ENCODE results near the gene CARD11. TPM values are rescaled to one million over a fixed set of nuclear protein-coding genes. Genes with fewer than 3 reads are reported as not detected.

CARD11 gene
- total RNA-seq, 4 donors from 2014 or later, result 3.1 to 53.6 (median 5.9) TPM

DNA sequence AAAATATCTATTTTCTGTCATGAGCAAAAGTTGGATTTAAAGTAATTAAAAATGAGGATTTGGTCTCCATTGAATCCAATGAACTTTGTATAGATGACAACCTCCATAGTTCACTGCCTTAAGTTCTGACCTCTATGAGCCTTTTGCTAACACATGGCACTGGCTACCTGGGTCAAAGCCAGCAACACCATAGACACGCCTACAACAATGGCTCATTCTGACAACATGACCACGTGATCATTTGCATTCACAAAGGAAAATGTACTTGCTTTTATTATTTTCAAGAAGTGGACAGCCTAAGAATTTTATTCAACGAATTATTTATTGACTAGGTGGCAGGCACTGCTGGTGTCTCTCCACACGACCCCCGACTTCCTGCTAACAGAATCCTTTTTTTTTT lies 90.6 kb downstream of the CARD11 start:
- Histone ChIP-seq H3K27ac (no peak overlapping the region), H3K9me3 (no peaks in the 10 kb centered on the region), H3K4me1 (peaks cover 0 to 8% (median 0%) of the 10 kb centered on the region in 4 donors), H3K27me3 (no peaks in the 10 kb centered on the region), H3K36me3 (no peaks in the 10 kb centered on the region), H3K4me3 (no peak overlapping the region)
- peak in 1 of 3 donors; percentile 23 for DNase-seq
- TF ChIP-seq CTCF (IDR thresholded peaks at IDR 0.05) (no peak), POLR2A (IDR thresholded peaks at IDR 0.05) (no peak)

GRCh38 chr7:2952316-2952715 lies 91.4 kb downstream of the CARD11 start:
- Histone ChIP-seq H3K36me3 (no peaks in the 10 kb centered on the region), H3K4me3 (no peak overlapping the region), H3K9me3 (no peaks in the 10 kb centered on the region), H3K4me1 (peaks cover 0 to 8% (median 0%) of the 10 kb centered on the region in 4 donors), H3K27me3 (no peaks in the 10 kb centered on the region), H3K27ac (no peak overlapping the region)
- TF ChIP-seq POLR2A (IDR thresholded peaks at IDR 0.05), result no peak
- TF ChIP-seq CTCF (IDR thresholded peaks at IDR 0.05), result no peak
- DNase-seq, result peak in 1 of 3 donors; percentile 33

- Histone ChIP-seq H3K36me3 (no peaks in the 10 kb centered on the region), H3K27ac (no peak overlapping the region), H3K27me3 (no peaks in the 10 kb centered on the region), H3K4me3 (no peak overlapping the region), H3K4me1 (peaks cover 0 to 8% (median 0%) of the 10 kb centered on the region in 4 donors), H3K9me3 (no peaks in the 10 kb centered on the region)
- DNase-seq, result no peak
- TF ChIP-seq CTCF (IDR thresholded peaks at IDR 0.05) (no peak), POLR2A (IDR thresholded peaks at IDR 0.05) (no peak)
Observed at GRCh38 chr7:2950578-2950977, 93.1 kb downstream of the CARD11 start.

- DNase-seq, result no peak
- no peaks in the 10 kb centered on the region for H3K9me3 ChIP-seq
- no peak overlapping the region for H3K4me3 ChIP-seq
- H3K27me3 ChIP-seq, result no peaks in the 10 kb centered on the region
- no peak for TF ChIP-seq CTCF (IDR thresholded peaks at IDR 0.05)
- TF ChIP-seq POLR2A (IDR thresholded peaks at IDR 0.05), result no peak
- no peaks in the 10 kb centered on the region for H3K4me1 ChIP-seq
- no peak overlapping the region for H3K27ac ChIP-seq
- H3K36me3 ChIP-seq, result no peaks in the 10 kb centered on the region
Observed at GRCh38 chr7:2948749-2949148, 94.9 kb downstream of the CARD11 start.

DNA sequence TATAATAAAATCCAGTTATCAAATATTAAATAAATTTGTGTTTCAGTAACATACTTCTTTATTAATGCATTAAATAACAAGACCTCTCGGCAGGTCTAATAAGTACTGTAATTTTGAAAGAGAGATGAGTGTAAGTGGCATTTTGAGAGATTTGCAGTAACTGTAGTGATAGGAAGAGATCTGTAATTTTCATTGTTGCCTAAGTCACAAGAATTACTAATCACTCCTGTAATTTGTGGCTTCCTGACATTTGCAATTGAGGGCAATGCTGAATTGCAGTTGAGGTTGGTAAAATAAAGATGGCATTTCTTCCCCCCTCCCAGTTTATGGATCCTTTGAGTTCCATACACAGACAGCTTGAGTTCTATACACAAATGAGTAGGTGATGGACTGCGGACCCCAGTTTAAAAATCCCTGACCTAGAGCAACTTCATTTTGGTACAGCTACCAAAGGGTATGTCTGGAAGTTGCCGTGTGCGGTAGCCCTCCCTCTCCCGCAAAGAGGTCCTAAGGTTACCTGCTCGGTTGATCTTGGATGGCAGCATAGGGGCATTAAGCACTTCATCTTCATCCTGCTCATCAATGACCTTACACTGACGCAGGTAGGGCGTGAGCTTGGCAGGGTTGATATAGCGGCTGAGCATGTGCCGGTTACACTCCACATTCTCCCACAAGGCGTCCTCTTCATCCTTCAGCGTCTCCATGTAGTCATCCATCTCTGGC lies 96.4 kb downstream of the CARD11 start:
- TF ChIP-seq POLR2A (IDR thresholded peaks at IDR 0.05) (no peak), CTCF (IDR thresholded peaks at IDR 0.05) (no peak)
- DNase-seq, result peak in 1 of 3 donors; percentile 37
- H3K27me3 ChIP-seq, result no peaks in the 10 kb centered on the region

More for the DNA sequence above, 96.4 kb downstream of the CARD11 start:
- Histone ChIP-seq H3K27ac (no peak overlapping the region), H3K9me3 (no peaks in the 10 kb centered on the region), H3K4me1 (no peaks in the 10 kb centered on the region), H3K4me3 (no peak overlapping the region), H3K36me3 (no peaks in the 10 kb centered on the region)
